GDM1 (cell line): Measurements from ENCODE around the gene APBA3.
A peak's percentile ranks its signal among the peaks of the same experiment; 100 is the strongest.

Source experiments
- DNase-seq: peaks from one replicate; lab custom pipeline; 2025; lab: John Stamatoyannopoulos, UW

APBA3 gene, protein sequence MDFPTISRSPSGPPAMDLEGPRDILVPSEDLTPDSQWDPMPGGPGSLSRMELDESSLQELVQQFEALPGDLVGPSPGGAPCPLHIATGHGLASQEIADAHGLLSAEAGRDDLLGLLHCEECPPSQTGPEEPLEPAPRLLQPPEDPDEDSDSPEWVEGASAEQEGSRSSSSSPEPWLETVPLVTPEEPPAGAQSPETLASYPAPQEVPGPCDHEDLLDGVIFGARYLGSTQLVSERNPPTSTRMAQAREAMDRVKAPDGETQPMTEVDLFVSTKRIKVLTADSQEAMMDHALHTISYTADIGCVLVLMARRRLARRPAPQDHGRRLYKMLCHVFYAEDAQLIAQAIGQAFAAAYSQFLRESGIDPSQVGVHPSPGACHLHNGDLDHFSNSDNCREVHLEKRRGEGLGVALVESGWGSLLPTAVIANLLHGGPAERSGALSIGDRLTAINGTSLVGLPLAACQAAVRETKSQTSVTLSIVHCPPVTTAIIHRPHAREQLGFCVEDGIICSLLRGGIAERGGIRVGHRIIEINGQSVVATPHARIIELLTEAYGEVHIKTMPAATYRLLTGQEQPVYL

DNA sequence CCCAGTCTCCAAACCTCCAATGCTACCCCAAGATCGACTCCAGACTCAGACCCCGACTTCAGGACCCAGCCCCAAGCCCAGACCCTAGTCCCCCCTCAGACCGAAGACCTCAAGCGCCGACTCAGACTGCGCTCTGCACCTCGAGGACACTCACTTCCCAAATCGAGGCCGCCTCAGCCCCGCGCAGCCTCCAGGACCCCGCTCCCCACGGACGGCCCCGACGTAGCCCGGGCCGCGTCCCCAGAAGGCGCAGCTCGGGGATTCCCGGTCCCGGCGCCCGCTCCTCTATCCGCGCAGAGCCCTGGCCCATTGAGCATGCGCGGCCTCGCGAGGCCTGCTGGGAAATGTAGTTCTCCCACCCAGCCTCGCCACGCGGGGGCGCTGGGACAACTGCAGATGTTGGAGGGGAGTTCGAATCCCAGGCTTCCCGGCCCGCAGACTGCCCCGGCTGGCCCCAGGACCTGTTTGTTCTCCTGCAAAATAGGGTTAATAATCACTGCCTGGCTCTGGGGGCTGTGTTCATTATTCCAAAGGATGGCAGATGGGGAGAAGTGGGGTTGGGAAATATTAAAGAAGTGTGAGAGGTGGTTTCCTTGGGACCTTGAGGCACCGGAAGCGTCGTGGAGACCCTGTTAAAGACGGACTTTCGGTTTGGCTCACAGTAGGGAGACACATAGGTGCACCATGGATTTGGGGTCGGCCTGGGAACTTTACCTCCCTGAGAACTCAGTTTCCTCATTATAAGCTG is at the start of gene APBA3:
Gene APBA3, minus strand, starts transcription at position 311 of the 748 bp plus-strand sequence. CDS start 1,428 bp downstream, outside the sequence.
- DNase-seq = peak; percentile 84

DNA sequence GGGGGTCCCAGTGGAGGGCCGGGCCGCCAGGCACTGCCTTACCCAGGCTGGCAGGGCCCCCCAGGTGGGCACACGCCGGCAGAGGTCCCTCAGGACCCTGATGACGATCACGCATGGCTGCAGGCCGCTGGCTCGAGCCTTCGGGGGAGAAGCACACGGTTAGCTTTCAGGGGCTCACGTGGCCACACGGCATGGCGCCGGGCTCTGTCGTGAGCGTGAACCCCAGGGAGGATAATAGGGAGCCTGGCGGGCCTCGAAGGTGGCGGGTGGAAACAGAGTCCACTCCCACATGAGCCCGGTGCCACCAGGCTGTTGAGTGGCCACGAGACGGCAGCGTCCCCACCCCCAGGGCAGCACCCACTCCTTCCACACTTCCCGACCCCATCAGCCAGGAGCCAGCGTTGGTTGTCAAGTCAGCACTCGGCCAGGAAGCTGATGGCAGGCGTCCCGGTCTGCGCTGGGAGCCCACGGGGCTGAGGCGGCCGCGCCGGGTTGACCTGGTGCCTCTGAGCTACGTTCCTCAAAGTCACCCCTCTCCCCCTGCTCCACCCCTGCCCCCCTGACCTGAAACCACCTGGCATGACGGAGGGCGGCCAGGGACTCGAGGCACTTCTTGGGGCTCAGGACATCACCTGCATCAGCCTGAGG is 49.3 kb upstream of the APBA3 start:
- DNase-seq = no peak

DNA sequence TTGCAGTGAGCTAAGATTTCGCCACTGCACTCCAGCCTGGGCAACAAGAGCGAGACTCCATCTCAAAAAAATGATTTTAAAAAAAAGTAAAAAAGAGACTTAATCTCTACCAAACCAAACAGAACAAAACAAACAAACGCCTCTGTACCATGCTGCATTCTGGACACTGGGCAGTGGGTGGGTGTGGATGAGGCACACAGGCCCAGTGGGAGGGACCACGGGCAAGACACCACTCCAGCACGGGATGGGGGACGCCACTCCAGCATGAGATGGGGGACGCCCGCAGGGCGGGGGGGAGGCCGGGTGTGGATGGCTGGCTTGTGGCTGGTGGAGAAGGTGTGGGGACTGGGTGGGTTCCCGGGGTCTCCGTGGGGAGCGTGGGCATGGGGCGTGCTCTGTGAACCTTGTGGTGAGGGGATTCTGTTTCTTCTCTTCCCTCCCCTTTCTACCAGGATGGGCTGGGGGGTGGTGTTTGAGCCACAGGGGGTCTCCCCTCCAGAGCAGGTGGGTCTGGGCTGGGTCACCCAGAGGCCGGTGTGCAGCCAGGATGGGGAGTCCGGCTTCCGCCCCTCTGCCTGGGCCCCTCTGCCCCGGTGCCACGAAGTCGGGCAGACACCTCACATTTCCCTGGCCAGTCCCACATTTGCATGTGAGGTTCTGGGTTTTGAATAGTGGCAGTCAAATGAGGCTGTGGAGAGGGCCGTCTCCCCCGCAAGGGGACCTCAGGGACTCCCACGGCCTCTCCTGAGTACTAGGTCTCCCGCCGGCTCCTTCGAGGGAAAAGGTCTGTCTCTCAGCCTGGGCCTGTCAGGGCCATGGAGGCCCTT is 48.6 kb upstream of the APBA3 start:
- no peak for DNase-seq

DNA sequence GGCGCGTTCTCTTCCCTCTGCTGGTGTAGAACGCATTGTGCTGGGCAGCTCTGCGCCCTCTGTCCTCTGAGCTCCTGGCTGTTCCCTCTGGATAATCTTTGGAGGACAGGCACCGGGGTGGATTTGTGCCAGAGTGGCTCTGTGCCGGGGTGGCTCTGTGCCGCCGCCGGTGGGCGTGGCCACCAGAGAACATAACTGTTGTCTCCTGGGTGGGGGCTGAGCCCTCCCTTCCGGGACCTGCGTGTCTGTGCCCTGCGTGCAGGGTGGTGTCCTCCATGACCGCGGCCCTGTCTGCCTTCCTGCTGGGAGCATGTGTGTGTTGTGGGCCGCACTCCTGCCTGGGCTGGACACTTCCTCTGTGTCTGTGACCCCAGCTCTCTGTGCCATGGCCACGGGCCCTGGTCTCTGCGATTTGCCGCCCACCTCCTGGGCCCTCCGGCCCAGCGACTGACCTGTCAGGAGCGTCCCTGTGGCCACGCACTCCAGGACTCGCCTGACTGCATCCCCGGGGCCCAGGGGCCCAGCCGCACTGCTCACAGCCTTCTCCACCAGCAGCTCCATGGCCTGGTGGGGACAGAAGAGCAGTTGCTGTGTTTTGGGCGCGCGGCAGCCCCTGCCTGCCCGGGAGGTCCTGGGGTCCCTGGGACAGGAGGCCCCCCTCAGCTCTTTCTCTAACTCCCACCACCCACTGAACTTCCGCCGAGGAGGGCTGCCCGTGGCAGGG is 47.1 kb upstream of the APBA3 start:
- DNase-seq = no peak

DNA sequence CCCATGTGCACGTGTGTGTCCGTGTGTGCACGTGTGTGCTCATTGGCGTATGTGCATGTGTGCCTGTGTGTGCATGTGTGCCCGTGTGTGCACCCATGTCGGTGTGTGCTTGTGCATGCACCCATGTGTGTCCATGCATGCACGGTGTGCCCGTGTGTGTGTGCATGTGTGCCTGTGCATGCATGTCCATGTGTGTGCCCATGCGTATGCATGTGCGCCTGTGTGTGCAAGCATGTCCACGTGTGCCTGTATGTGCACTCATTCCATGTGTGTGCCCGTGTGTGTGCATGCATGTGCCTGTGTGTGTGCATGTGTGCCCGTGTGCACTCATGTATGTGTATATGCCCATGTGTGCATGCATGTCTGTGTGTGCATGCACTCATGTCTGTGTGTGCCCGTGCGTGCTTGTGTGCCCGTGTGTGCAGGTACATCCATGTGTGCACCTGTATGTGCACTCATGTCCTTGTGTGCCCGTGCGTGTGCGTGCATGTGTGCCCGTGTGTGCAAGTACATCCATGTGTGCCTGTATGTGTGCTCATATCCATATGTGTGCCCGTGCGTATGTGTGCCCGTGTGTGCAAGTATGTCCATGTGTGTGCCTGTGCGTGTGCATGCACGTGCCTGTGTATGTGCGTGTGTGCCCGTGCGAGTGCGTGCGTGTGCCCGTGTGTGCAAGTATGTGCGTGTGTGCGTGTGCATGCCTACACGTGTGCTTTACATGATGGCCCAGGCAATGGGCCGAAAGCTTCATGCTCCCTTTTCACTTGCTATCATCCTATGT is 46.3 kb upstream of the APBA3 start:
- no peak for DNase-seq

DNA sequence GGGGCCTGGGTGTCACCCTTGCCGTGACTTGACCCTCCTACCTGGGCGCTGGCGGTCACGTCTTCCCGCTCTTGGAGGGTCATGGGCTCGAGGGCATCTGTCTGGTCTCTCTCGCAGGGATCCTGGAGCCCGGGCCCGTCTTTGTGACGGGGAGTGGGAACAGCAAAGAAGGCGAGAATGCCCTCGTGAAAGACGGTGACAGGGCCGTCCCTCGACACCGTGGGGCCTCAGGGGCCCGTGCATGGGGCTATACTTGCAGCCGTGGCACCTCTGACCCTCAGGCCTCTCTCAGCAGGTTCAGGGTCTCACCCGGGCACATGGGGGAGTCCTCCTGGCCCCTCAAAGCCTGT is 45.6 kb upstream of the APBA3 start:
- no peak for DNase-seq

DNA sequence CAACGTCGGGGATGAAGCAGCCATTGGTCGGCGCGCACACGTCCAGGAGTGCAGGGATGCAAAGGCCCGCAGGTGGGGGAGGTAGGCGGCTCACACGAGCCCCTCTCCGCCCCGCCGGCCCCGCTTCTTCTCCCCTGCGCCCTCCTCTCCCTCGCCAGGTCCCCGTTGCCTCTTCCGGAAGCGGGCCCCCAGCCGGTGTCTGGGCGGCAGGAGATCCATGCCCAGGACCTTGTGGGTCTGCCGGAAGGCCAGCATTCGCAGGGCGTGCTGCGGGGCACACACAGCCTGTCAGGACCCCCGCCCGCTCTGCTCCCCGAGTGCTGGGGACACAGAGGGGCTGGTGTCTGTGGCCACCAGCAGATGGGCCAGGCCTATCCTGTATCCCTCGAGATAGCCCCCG is 44.4 kb upstream of the APBA3 start:
- no peak for DNase-seq

DNA sequence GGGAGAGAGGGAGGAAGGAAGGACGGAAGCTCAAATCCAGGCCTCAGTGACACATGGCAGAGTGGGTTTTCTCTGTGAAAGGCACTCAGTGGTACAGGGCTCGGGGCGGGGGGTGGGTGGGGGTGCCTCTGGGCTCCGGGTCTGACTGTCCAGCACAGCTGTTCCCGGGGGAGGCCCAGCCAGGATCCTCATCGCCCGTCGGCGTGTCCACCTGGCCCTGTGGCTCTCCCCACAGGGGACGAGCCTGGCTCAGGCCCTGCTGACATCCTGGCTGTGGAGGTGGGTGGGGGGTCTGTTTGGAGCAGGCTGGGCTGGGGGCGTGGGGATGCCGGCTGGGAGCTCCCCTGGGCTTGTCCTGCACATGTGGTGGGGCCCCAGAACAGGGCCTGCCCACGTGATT is 42.9 kb upstream of the APBA3 start:
- no peak for DNase-seq

DNA sequence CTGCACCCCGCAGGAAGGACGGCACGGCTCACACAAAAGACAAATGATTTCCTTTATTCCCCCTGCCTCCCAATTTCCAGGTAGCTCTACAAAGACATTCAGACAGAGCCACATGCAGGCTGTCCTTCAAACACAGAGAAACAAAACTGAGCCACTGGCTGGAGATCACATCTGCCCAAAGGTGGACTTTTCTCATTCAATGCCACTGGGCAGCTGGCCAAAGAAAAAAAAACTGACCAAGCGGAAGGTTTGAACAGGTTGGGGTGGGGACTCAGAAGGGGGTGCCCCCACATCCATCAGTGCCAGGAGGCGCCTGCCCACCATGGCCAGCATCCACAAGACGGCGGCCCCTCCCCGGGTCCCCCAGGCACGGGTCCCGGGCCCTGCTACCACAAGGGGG is 42.5 kb upstream of the APBA3 start:
- DNase-seq = no peak

DNA sequence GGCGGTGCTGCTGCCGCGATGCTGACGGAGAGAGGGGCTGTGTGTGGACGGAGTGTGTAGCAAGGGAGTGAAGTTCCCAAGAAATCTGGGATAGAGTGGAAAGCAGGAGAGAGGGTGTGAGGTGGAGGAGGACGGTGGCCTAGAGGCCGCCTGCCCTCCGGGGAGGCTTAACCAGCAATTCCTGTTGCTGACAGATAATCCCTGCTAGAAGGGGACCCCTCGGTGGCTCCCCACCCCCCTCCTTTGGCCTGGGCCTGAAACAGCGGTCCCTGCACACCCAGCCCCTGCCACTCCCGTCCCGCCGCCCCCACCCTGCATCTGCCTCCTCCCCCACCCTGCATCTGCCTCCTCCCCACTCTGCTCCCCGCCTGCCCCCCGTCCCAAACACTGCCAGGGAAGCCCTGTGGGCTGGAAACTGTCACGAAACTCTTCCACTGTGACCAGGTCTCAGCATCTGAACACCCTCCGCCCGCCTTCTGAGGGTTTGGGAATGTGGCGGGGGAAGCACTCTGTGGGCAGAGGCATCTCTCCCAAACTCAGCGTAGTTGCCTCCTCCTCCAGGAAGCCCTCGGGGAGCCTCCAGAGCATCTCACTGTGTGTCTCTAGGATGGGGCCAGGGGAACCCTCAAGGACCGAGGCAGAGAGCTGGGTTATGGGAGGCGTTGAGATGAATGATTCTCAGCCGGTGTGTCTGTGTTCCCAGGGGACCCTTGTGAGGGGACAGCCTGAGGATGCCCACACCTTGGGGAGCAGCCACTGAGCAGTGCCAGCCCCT is 41.8 kb upstream of the APBA3 start:
- DNase-seq = no peak

DNA sequence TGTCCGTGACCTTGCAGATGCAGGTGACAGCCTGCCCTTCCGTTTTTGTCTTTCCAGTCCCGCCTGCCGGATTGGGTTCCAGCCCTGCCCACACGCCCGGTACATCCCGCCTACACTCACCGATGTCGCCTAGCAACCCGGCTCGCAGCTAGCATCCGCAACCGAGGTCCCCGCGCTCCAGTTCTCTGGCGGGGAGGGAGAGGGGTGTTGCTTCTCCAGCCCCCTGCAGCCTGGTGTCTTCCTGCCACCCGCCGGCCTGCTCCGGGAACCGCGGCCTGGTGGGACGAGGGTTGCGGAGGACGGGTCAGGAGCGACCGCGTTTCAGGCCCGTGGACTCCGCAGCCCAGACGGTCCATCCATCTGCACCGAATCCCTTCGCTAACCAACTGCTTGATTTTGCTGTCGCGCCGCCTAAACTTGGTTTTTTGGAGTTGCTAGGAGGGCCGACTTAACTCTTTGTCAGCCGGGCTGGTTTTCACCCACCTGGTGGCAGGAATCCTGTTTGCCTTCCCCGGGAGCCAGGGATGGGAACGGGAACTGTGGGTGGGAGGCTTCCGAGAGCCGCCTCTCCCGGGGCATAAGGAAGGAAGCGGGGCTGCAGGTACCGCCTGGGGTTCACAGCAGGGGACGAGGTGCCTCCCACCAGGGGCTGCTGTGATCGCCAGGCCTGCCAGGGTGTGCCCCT is 40.1 kb upstream of the APBA3 start:
- DNase-seq = no peak

DNA sequence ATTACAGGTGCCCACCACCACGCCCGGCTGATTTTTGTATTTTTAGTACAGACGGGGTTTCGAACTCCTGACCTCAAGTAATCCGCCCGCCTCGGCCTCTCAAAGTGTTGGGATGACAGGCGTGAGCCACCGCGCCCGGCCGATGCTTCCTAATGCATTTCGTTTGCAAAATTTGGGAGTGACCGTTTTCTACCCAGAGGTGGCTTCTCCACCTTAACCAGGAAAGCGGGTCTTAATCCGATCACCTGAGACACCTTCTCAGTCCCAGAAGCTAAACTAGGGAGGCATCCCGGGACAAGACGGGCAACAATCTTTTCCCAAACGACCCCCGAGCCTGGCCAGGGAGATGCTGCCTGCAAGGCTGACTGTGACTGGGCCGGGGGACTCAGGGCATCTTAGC is 39.5 kb upstream of the APBA3 start:
- no peak for DNase-seq

DNA sequence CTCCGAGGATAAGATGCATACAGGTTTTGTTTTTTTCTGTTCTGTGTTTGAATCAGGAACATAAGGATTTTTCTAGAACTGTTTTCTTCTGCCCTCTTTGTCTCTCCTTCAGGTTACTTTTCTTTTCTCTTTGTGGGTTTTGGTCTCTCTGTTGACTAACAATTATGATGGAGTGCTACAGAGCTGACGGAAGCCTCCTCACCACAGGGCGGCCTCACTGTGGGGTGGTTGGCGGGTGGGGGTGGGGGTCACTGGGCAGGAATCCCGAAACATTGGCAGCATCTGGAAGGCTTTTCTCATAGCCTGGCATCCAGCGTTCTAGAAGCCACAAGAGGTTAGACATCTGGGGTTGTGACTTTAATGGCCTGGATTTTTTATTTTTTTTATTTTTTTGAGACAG is 36.6 kb upstream of the APBA3 start:
- peak; percentile 64 for DNase-seq

DNA sequence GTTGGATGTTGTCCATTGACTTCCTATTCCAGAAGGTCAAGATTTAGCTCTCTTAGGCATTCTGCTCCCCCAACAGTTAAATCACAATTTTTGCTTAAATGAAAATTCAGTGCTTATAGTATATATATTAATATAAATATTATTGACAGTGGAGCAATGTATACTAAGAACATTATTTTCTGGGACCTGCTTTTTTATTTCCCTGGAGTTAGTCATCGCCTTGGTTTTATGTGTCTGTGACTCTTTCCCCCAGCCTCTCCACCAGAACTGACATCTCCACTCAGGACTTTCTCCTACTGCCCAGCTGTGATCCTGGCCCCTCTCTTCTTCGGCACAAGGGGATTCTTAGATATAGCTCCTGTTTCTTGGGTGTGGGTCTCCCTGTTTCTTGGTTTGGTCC is 34.9 kb upstream of the APBA3 start:
- no peak for DNase-seq

DNA sequence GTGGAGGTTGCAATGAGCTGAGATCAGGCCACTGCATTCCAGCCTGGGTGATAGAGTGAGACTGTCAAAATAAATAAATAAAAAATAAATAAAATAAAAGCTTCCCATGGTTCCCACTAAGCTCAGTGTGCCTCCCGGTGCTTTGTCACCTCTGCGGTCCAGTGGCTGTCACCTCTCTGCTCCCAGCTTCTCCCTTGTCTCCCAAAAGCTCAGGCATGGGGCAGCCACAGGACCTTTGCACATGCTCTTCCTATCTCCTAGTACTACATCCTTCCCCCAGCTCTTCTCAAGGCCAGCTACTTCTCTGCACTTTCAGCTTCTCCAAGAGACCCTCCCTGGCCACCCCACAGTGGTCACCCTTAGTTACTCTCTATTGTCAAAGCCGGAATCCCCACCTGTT is 32.3 kb upstream of the APBA3 start:
- no peak for DNase-seq

DNA sequence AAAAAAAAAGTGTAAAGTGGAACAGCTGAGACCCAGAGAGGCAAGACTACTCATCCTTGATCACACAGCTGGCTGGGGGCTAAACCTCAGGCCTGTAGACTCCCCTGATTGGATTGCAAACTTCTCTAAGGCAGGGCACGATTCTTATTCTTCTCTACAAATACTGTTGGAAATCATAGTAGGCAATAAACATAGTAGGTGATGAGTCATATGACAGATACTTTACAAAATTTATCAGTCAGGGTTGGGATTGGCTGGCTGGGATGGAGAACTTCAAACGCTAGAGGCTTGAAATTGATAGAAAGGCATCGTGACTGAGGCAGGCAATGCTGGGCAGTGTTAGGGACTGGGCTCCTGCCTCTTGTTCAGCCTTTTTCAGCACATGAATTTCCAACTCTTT is 30.6 kb upstream of the APBA3 start:
- DNase-seq = no peak

DNA sequence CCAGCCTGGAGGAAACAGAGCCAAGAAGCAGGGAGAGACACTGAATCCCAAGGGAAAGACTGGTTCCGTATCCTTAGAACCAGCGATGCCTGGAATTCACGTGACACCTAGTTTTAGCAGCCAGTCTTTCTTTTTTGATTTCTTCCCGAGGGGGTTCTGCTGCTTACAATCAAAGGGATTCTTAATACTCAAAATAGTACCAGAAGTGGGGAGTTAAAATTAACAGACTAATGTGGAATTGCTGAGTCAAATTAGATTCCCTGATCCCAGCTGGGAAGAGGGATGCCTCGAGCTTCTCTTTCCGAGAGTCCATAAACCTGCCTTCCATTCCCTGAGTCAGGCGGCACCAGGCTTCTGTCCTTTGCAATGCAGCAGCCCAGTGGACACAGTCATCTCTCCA is 29.4 kb upstream of the APBA3 start:
- no peak for DNase-seq

DNA sequence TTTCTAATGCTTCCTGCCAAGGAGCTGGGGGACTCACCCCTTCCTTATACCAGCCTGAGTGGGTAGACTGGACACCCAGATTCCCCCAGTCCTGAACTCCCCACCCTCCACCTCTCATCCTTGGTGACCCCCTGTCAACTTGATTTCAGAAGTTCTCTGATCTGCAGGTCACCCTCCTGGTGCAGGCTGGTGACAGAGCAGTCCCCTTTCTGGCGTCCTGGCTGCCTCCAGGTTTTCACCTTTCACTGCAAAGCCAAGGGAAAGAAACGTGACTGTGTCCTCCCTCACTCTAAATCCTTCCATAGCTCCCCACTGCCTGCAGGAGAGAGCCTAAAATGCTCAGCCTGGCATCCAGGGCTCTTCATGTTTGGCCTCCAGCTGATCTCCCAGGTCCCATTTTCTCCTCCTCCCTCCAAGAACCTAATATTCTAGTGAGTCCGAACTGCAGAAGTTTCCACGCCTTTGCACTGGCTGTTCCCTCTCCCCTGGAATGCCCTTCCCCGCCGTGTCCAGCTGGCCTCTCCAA is 28.8 kb upstream of the APBA3 start:
- DNase-seq = no peak
